Measurements from ENCODE around the gene MRPL21.

The MRPL21 gene

DNA sequence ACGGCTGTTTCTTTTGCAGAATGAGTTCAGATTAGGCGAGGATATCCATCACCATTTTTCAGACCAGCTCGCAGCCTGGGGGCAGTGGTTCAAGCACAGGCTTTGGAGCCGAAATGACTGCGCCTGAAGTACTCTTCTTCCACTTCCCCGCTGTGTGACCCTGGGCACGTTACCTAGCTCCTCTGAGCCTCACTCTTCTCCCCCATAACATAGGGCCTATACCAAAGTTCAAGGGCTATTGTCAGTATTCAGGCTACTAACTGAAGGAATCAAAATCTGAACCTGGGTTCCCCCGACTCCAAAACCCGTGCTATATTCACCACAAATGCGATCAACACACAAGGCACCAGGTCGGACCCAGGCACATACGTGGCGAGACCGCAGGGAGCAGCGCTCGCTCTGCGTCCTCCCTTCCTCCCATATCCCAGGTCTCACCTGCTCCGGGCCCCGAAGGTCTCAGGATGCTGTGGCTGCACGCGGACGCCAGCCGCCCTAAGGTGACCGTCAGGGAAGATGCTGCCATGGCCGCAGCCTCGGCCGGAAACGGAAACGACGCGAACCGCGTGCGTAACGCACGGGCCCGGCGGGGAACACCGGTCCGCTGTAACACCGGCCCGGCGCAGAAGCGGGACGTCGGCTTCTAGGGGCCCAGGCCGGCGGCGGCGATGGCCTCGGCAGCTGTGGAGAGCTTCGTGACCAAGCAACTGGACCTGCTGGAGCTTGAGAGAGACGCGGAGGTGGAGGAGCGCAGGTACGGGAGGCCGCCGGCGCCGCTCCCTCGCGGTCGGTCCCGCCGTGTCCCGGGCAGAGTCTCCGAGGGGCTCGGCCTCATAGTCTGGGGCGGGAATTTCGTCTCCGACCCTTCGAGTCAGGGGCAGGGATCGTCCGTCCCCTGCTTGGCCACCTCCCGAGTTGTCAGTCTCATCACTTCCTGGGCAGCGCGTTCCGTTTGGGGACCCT is at the start of gene MRPL21, which contains the start of gene IGHMBP2:
Gene MRPL21, minus strand, starts transcription at position 545 of the 960 bp plus-strand sequence. Its CDS starts 22 bp downstream, at position 523.
Gene IGHMBP2, plus strand, starts transcription at position 604 of the 960 bp plus-strand sequence. Its CDS starts 62 bp downstream, at position 666.
- peak; percentile 93 for DNase-seq

GRCh38 chr11:68950762-68951161 is 47.1 kb upstream of the MRPL21 start:
- no peak for DNase-seq

DNA sequence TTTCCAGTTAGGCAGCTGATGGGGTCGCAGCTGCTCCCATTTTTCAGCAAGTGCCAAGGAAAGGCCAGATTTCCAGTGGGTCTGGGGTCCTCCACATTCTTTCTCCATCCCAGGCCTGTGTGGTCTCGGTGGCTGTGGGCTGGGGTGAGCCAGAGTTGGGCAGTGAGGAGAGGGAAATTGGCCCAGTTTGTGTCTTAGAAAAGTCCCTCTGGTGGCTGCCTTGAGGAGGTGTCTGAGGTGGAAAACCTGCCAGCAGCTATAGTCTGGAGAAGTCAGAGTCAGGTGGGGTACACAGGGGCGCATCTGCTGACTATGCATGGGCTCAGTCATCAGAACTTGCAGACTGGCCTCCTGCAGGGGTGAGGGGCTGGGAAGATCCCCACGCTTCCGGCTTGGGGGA is 46.6 kb upstream of the MRPL21 start:
- no peak for DNase-seq

DNA sequence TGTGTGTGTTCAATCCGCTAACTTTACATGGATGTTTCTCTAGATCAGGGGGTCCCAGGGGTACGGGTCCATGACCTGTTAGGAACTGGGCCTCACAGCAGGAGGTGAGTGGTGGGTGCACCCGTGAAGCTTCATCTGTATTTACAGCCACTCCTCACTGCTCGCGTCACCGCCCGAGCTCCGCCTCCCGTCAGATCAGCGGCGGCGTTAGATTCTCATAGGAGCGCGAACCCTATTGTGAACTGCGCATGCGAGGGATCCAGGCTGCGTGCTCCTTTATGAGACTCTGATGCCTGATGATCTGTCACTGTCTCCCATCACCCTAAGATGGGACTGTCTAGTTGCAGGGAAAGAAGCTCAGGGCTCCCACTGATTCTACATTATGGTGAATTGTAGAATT is 45.3 kb upstream of the MRPL21 start:
- DNase-seq, result no peak

DNA sequence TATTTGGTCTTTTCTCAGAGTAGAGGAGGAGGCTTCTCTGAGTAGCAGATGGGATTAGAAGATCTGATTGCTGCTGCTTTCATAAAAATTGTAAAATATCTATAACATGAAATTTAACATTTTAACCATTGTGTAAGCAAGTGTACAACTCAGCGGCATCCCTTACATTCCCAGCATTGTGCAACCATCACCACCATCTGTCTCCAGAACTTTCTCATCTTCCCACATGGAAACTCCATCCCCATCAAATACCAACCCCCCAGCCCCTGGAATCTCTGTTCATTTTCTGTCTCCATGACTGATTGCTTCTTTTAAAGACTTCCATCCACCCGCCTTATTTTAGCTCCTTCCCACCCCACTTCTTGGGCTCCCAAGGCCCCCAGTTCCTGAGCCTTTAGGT is 44.9 kb upstream of the MRPL21 start:
- DNase-seq, result no peak

DNA sequence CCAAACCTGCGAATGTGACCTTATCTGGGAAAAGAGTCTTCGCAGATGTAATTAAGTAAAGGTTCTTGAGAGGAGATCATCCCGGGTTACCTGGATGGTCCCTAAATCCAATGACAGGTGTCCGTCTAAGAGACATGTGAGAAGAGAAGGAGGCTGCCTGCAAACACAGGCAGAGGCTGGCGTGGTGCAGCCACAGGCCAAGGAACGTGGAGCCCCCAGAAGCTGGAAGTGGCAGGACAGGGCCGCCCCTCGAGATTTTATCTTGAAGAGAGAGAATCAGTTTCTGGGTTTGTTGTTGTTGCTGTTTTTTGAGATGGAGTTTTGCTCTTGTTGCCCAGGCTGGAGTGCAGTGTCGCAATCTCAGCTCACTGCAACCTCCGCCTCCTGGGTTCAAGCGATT is 43.5 kb upstream of the MRPL21 start:
- no peak for DNase-seq

DNA sequence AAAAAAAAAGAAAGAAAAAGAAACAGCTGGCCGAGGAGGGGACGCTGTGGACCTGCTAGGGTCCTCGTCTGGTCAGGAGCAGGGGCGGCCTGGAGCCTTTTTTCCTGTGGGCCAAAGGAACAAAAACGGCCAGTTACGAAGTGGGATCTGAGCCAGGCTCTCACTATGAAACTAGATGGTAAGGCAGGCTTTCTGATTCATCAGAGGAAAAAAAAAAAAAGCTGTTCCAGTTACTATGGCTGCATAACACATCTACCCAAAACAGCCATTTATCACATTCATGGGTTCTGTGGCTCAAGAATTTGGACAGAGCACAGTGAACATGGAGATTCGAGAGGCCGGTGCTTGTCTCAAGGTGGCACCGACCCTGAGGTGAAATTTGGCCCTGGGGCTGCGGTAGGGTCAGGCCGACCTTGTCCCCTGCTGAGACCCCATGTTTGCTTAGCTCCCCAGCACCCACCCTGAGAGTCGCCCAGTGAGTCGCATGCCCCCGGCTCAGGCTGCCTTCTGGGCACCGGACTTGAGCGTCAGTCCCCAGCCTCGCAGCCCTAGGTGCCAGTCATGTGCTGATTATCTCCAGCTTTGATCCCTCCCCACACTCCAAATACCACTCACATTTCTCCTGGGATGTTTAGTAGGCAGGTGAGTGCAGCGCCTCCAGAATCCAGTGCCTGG is 42.9 kb upstream of the MRPL21 start:
- no peak for DNase-seq

DNA sequence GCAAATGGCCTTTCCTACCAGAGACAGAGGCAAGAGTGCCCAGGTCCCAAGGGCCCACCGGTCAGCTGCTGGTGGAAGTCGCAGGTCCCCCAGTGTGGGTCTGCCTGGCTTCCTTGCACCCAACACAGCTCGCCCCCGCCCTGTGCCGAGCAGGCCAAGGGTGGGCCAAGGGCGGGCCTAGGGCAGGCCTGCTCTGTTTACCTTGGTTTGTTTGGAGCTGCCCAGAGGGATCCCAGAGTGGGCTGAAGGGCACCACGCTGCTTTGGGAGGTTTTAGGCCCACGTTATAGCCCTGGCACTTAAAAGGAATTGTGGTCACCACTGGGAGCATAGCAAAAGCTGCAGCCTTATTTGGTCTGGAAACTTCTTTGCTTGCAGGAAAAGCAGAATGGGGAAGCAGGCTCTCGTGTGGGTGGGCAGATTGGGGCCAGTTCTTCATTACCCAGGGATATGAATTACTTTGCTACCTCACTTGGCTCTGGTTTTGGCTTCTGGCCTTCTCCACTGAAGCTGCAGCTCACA is 39.2 kb upstream of the MRPL21 start:
- no peak for DNase-seq

GRCh38 chr11:68942095-68942620 is 38.5 kb upstream of the MRPL21 start:
- DNase-seq, result no peak

DNA sequence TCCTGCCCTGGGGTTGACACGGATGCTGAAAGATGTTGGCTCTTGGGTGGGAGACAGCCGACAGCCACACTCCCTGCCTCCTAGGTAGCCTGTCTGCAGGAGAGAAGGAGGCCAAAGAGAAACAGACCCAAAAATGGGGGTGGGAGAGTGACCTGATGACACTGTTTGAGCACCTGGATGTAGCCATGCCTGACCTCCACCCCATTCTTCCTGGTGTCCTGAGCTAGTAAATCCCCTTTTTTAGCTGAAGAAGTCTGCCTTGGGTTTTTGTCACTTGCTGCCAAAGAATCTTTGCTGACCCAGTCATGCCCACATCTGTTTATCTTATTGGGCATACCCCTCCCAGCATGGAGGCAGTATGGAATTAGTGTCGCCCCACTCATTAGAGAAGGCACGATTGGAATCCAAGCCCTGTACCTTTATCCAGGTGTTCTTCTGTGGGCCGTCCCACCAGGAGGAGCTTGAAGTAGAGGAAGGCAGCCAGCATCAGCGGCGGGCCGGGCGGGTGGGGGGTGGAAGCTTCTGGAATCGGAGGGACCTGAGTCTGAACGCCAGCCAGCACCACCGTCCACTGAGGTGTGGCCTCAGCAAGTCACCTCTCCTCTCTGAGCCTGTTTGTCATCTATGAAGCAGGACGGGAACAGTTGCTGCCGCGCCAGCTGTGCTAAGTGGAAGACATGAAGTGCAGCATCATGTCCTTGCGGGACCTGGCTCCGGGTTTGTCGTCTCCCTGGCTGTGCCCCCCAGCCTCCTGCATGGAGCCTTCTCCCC is 37.9 kb upstream of the MRPL21 start:
- no peak for DNase-seq

- DNase-seq, result no peak
Measured at GRCh38 chr11:68940651-68941323, 37.2 kb upstream of the MRPL21 start.

GRCh38 chr11:68939583-68940555 is 36.2 kb upstream of the MRPL21 start:
- no peak for DNase-seq

- DNase-seq, result no peak
Measured at GRCh38 chr11:68938816-68939582, 35.4 kb upstream of the MRPL21 start.

DNA sequence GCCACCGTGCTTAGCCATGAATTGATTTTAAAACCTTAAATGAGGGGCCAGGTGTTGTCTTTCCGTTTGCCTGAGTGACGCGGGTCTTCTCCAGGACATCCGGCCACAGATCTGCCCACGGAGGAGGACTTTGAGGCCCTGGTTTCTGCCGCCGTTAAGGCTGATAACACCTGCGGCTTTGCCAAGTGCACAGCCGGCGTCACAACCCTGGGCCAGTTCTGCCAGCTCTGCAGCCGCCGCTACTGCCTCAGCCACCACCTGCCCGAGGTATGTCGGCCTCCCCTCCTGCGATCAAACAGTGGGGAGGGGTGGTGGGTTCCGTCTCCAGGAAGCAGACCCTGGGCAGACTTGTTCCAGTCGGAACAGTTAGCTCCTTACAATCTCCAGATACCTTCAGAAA is 34.5 kb upstream of the MRPL21 start:
- no peak for DNase-seq

- no peak for DNase-seq
Measured at GRCh38 chr11:68936676-68937620, 33.3 kb upstream of the MRPL21 start.

- no peak for DNase-seq
Measured at GRCh38 chr11:68936358-68936636, 32.7 kb upstream of the MRPL21 start.

GRCh38 chr11:68935516-68936357 is 32.1 kb upstream of the MRPL21 start:
- DNase-seq, result no peak

DNA sequence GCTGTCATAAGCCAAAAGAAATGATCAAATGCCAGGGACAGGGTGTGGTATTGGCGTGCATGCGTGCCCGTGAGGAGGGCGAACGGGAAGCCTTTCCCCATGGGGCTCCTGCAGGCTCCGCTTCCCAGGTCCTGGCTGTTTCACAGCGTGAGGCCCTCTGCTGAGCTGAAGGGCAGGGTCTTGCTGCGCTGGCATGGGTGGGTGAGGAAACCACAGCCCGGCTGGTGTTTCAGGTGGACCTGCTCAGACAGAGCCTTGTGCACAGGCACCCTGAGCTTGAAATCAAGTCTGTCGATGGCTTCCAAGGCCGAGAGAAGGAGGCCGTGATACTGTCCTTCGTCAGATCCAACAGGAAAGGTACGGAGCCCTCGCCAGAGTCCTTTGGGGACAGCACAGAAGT is 31.4 kb upstream of the MRPL21 start:
- no peak for DNase-seq

Data from right forelimb (tissue), 1 donor.